Adipose tissue (tissue), 3 donors: ENCODE measurements around the gene HAGH. TPM values are rescaled to one million over a fixed set of nuclear protein-coding genes. Genes with fewer than 3 reads are reported as not detected.

Source experiments
- H3K27ac ChIP-seq: one replicate; pipeline ENCODE4 v1.5.1; 2013; ENCODE audit warnings: low read depth, low read length
- whole genome bisulfite sequencing, 3 donors: extraction: QIAGEN DNeasy Blood & Tissue Kit; methylation state at CpG; one replicate each; pipeline ENCODE4 v1.1.7; 2013; 5-methylcytosine and 5-hydroxymethylcytosine counted together
- polyA plus RNA-seq, 3 donors: library from polyadenylated mRNA; stranded (reverse); fragments of 200-250 nt; gene quantifications; one replicate each; pipeline ENCODE4 v1.2.3, GENCODE V29; 2013
- donor health status: healthy with polysubstance abuse.
- donor health status: Bipolar disorder and iron deficiency.
- donor health status: healthy.

Gene HAGH
- polyA plus RNA-seq, 3 donors = 63.9 to 121 (median 71.3) TPM

DNA sequence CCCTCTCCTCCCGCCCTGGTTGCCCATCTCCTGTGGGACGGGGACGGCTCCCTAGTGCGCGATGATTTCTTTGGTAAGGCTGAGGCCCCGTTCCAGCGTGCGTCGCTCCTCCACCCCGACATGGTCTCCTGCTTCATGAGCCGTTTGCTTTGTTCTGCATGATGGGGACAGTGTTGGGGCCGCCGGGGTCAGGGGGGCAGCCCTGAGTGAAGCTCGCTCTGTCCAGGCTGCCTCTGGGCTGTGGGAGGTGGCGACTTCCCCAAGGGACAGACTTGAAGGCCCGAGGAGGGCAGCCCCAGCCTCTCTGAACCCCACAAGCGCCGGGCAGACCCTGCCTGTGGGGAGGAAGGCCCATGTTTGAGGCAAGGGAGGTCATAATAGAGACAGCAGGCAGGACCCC is 67.7 kb downstream of the HAGH start:
- H3K27ac ChIP-seq = no peak overlapping the region
- WGBS, 3 donors = 92 to 95% (median 93%) methylated on average over 18 of the region's 18 CpGs

DNA sequence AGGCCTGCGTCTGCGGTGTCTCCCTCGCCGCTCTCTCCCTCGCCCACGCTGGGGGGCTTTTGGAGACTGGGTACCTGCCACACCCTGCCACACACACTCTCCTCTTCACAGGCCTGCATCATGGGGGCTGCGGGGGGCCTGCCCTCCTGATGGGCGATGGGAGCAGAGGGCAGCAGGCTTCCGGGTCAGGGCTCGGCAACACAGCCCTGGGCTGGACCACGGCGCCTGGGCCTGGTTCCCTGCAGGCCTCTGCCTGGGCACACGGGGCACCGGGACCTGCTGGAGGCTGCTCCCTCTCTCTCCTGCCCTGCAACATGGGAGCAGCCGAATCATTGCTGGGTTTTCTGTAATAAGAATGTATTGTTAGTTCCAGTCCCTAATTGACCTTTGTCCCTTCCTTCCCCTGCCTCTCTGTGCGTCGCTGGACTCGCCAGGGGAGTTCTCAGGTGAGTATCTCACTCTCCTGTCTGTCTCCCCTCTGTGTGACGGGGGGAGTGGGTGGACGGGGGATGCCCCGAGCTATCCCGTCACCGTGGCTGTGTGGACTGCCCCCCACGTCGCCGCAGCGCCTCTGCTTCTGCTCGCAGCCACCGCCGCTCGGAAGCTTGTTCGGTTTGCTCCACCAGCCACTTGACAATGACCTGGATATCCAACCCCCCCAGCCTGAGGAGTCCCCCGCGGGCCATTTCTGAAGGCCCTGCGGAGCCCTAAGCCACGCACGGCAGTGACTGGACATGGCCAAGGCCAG is 68.7 kb downstream of the HAGH start:
- 86 to 95% (median 91%) methylated on average over 33 to 37 of the region's 37 CpGs for WGBS, 3 donors
- H3K27ac ChIP-seq = no peak overlapping the region

Other genes with a start within 250 kb of the HAGH start
- 10 to 100 TPM in 1 of 3 donors, 1 to 10 TPM in 2; 6.5 to 12.6 (median 8.1) TPM for gene IFT140, start 214.8 kb downstream of the HAGH start, polyA plus RNA-seq
- 1 to 10 TPM; 4.1 to 9.3 (median 7.1) TPM for gene CRAMP1, start 214.5 kb downstream of the HAGH start, polyA plus RNA-seq
- gene JPT2, start 148.5 kb downstream of the HAGH start, polyA plus RNA-seq = 10 to 100 TPM; 17.9 to 24.9 (median 19.9) TPM
- gene MAPK8IP3, start 120.6 kb downstream of the HAGH start, polyA plus RNA-seq = 10 to 100 TPM; 34.6 to 60.5 (median 43.7) TPM
- gene NME3, start 55.3 kb downstream of the HAGH start, polyA plus RNA-seq = 10 to 100 TPM; 60.5 to 88.3 (median 79.7) TPM
- 1 to 10 TPM; 4.6 to 8.0 (median 7.7) TPM for gene EME2, start 54.0 kb downstream of the HAGH start, polyA plus RNA-seq
- gene MRPS34, start 53.7 kb downstream of the HAGH start, polyA plus RNA-seq = 100 to 1,000 TPM in 2 of 3 donors, 10 to 100 TPM in 1; 71.0 to 120 (median 108) TPM
- gene SPSB3, start 44.3 kb downstream of the HAGH start, polyA plus RNA-seq = 10 to 100 TPM; 73.8 to 87.2 (median 76.2) TPM
- 10 to 100 TPM; 53.8 to 71.8 (median 59.2) TPM for gene NUBP2, start 43.9 kb downstream of the HAGH start, polyA plus RNA-seq
- gene IGFALS, start 33.1 kb downstream of the HAGH start, polyA plus RNA-seq = 1 to 10 TPM in 2 of 3 donors, under 1 TPM in 1; 0.45 to 1.5 (median 1.4) TPM
- 10 to 100 TPM; 16.0 to 28.5 (median 21.1) TPM for gene FAHD1, start 381 bp upstream of the HAGH start, polyA plus RNA-seq
- under 1 TPM in 2 of 3 donors, not detected in 1; 0.03 to 0.07 TPM for gene MEIOB, start 45.3 kb upstream of the HAGH start, polyA plus RNA-seq
- gene HS3ST6, start 91.6 kb upstream of the HAGH start, polyA plus RNA-seq = under 1 TPM in 1 of 3 donors, not detected in 2; 0.56 TPM
- gene MSRB1, start 116.4 kb upstream of the HAGH start, polyA plus RNA-seq = 100 to 1,000 TPM in 1 of 3 donors, 10 to 100 TPM in 2; 74.0 to 108 (median 85.5) TPM
- 1 to 10 TPM in 1 of 3 donors, under 1 TPM in 1, not detected in 1; 0.03 to 1.2 TPM for gene RPL3L, start 127.9 kb upstream of the HAGH start, polyA plus RNA-seq
- 100 to 1,000 TPM; 146 to 274 (median 190) TPM for gene NDUFB10, start 132.7 kb upstream of the HAGH start, polyA plus RNA-seq
- 1,000 to 10,000 TPM; 3,105 to 3,328 (median 3,324) TPM for gene RPS2, start 138.0 kb upstream of the HAGH start, polyA plus RNA-seq
- under 1 TPM in 1 of 3 donors, not detected in 2; 0.13 TPM for gene RNF151, start 140.0 kb upstream of the HAGH start, polyA plus RNA-seq
- gene TBL3, start 145.2 kb upstream of the HAGH start, polyA plus RNA-seq = 10 to 100 TPM; 30.5 to 41.8 (median 41.6) TPM
- under 1 TPM in 2 of 3 donors, not detected in 1; 0.15 to 0.67 TPM for gene NOXO1, start 154.6 kb upstream of the HAGH start, polyA plus RNA-seq
- gene GFER, start 157.4 kb upstream of the HAGH start, polyA plus RNA-seq = 10 to 100 TPM; 21.0 to 40.4 (median 30.8) TPM
- gene SYNGR3, start 163.1 kb upstream of the HAGH start, polyA plus RNA-seq = under 1 TPM in 2 of 3 donors, not detected in 1; 0.24 to 0.43 TPM
- 10 to 100 TPM; 24.1 to 45.6 (median 42.5) TPM for gene ZNF598, start 183.0 kb upstream of the HAGH start, polyA plus RNA-seq
- gene NPW, start 193.0 kb upstream of the HAGH start, polyA plus RNA-seq = under 1 TPM in 2 of 3 donors, not detected in 1; 0.54 to 0.68 TPM
- 100 to 1,000 TPM in 2 of 3 donors, 10 to 100 TPM in 1; 28.8 to 317 (median 232) TPM for gene NHERF2, start 200.1 kb upstream of the HAGH start, polyA plus RNA-seq
- 10 to 100 TPM; 12.1 to 23.3 (median 14.5) TPM for gene NTHL1, start 221.0 kb upstream of the HAGH start, polyA plus RNA-seq
- gene TSC2, start 221.2 kb upstream of the HAGH start, polyA plus RNA-seq = 10 to 100 TPM; 39.6 to 60.5 (median 46.8) TPM